H1 (cell line): ENCODE results near the gene SLC51B. TPM values are rescaled to one million over a fixed set of nuclear protein-coding genes. Genes with fewer than 3 reads are reported as not detected.

ENCODE experiments used
- NANOG ChIP-seq: IDR thresholded peaks from 2 replicates; pipeline ENCODE4 v1.6.1; 2011; ENCODE audit warnings: low read length, low read depth, mild to moderate bottlenecking, inconsistent platforms; ENCODE audit not compliant: insufficient read depth, poor library complexity, severe bottlenecking
- RAD21 ChIP-seq, 2 experiments: IDR thresholded peaks in 1 of 2; conservative IDR thresholded peaks in 1 of 2; 2 replicates each; pipeline ENCODE4 v1.6.1; 2011; ENCODE audit warnings: low read depth in 2 of 2, low read length in 2 of 2, improper control_type of control experiment in 1 of 2, inconsistent platforms in 1 of 2, mild to moderate bottlenecking in 1 of 2, moderate library complexity in 1 of 2
- TAF7 ChIP-seq: optimal IDR thresholded peaks from 2 replicates; pipeline ENCODE3; 2011; ENCODE audit warnings: low read depth, mild to moderate bottlenecking, inconsistent platforms, low read length, moderate library complexity, borderline replicate concordance
- YY1 ChIP-seq: IDR thresholded peaks from 2 replicates; pipeline ENCODE4 v1.6.1; 2011; ENCODE audit warnings: low read depth, mild to moderate bottlenecking, low read length
- polyA plus RNA-seq, 7 experiments: library from polyadenylated mRNA; depleted of rRNA in 3 of 7; stranded (reverse) in 5 of 7; unstranded in 2 of 7; fragments of >200 nt in 5 of 7; fragments of 200-250 nt in 2 of 7; gene quantifications; 1 replicate in 5 of 7; 2 replicates in 1 of 7; 4 replicates in 1 of 7; pipeline versions ENCODE4 v1.2.1 to v1.2.3, GENCODE V29; 2011 to 2013; ENCODE audit warnings: missing spikeins in 2 of 7, mixed read lengths in 2 of 7
- total RNA-seq: library from RNA; stranded (reverse); fragmentation: NEBNext Ultra II Directional; extraction: Animal tissue kit (Norgen Biotek cat#: 25700); gene quantifications from 2 replicates; pipeline ENCODE4 v1.2.1, GENCODE V29; 2021

SLC51B gene
- total and polyA plus RNA-seq, 2 of the 8 experiments (the other 6 are each of a cell fraction or from before 2014, with no cell fraction given), result not detected

DNA sequence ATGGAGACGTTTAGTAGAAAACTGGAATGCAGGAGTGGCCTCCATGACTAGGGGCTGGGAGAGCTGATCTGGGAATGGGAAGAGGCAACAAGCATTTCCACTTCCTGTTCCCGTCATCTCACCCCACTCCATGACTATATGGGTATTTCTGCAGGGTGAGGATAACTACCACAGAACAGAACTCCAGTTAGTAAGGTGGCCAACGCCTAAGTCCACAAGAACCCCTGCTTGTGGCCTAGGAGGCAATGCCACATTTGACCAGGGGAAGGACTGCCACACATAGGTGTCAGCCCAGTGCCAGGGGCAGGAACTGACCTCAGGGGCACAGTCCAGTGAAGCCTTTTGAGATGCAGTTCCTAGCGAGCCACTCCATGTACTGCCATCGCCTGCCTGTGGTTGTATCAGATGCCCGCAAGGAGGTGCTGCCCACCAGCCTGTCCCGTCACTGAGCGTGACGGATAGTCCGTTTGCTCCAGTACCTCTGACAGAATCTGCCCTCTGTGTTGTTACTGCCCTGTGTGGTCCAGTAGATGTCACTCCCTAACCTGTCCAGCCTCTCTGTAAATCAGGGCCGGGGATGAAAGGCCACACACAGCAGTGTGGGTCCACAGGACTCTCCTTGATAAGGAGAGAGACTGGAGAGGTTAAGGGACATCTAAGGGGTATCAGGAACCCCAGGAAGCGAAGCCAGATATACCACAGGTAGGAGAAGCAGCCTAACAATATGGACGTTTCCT, 12.2 kb upstream of the SLC51B start (continued):
- TF ChIP-seq RAD21 (IDR thresholded peaks at IDR 0.05 in 1 of 2, conservative IDR thresholded peaks at IDR 0.05 in 1 of 2; ENCODE audit: low read depth in 2 of 2, low read length in 2 of 2) (peak; percentile 90), TAF7 (no peak), YY1 (0 out of 2 replicates have a peak, but pooled peaks have one; percentile 16), NANOG (no peak)
